ENCODE measurements around the gene LCE3A. TPM values are rescaled to one million over a fixed set of nuclear protein-coding genes. Genes with fewer than 3 reads are reported as not detected.

Gene LCE3A
- total and polyA plus RNA-seq, 2 experiments from 2014 or later = not detected

DNA sequence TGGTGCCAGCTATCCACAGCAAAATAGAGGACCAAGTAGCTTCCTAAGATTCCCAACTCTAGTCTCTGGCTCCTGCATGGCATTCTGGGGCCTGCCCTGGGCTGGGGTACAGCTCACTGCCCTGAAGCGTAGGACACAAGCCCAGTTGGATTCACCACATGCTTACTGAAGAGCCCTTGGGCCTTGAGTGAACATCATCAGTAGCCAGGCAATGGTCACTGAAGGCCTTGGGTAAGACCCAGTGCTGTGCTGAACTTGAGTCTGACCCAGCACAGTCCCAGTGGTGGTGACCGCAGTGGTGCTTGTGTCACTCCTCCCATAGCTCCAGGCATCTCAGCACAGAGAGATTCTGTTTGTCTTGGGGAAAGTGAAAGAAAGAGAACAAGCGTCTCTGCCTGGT is 7.7 kb upstream of the LCE3A start:
- no peak for DNase-seq (ENCODE audit: low spot score)
- H3K9me2 ChIP-seq (ENCODE audit: insufficient read depth) = peaks cover 12% of the 10 kb centered on the region
- Mint-ChIP-seq H3K4me1 (no peaks in the 10 kb centered on the region), H3K9me3 (peaks cover 19% of the 10 kb centered on the region), H3K4me3 (no peak overlapping the region), H3K27ac (no peak overlapping the region), H3K36me3 (ENCODE audit: low read depth) (no peaks in the 10 kb centered on the region; the same call in 2 of the 3 replicates), H3K27me3 (ENCODE audit: insufficient read depth, low read depth, poor library complexity) (no peaks in the 10 kb centered on the region)
- H3K27me3 ChIP-seq (ENCODE audit: insufficient read depth) = no peaks in the 10 kb centered on the region
- no peaks in the 10 kb centered on the region for H3K4me1 ChIP-seq (ENCODE audit: insufficient read depth)
- H3K4me3 ChIP-seq = no peak overlapping the region
- TF ChIP-seq CREB1 (CRISPR knock-in tag; IDR thresholded peaks at IDR 0.05; ENCODE audit: low read depth) (no peak), JUNB (IDR thresholded peaks at IDR 0.05; ENCODE audit: unreplicated experiment) (no peak), EZH2 (IDR thresholded peaks at IDR 0.05; ENCODE audit: low read depth, unreplicated experiment) (no peak), POLR2AphosphoS5 (IDR thresholded peaks at IDR 0.05; ENCODE audit: low read depth) (no peak), ZNF114 (CRISPR knock-in tag; IDR thresholded peaks at IDR 0.05) (no peak), NANOG (IDR thresholded peaks at IDR 0.05; ENCODE audit: borderline replicate concordance) (no peak)
- TF ChIP-seq, protein P1, sequence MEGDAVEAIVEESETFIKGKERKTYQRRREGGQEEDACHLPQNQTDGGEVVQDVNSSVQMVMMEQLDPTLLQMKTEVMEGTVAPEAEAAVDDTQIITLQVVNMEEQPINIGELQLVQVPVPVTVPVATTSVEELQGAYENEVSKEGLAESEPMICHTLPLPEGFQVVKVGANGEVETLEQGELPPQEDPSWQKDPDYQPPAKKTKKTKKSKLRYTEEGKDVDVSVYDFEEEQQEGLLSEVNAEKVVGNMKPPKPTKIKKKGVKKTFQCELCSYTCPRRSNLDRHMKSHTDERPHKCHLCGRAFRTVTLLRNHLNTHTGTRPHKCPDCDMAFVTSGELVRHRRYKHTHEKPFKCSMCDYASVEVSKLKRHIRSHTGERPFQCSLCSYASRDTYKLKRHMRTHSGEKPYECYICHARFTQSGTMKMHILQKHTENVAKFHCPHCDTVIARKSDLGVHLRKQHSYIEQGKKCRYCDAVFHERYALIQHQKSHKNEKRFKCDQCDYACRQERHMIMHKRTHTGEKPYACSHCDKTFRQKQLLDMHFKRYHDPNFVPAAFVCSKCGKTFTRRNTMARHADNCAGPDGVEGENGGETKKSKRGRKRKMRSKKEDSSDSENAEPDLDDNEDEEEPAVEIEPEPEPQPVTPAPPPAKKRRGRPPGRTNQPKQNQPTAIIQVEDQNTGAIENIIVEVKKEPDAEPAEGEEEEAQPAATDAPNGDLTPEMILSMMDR (conservative IDR thresholded peaks at IDR 0.05; ENCODE audit: low read depth in 2 of 2) = no peak
- TF ChIP-seq, protein P2, sequence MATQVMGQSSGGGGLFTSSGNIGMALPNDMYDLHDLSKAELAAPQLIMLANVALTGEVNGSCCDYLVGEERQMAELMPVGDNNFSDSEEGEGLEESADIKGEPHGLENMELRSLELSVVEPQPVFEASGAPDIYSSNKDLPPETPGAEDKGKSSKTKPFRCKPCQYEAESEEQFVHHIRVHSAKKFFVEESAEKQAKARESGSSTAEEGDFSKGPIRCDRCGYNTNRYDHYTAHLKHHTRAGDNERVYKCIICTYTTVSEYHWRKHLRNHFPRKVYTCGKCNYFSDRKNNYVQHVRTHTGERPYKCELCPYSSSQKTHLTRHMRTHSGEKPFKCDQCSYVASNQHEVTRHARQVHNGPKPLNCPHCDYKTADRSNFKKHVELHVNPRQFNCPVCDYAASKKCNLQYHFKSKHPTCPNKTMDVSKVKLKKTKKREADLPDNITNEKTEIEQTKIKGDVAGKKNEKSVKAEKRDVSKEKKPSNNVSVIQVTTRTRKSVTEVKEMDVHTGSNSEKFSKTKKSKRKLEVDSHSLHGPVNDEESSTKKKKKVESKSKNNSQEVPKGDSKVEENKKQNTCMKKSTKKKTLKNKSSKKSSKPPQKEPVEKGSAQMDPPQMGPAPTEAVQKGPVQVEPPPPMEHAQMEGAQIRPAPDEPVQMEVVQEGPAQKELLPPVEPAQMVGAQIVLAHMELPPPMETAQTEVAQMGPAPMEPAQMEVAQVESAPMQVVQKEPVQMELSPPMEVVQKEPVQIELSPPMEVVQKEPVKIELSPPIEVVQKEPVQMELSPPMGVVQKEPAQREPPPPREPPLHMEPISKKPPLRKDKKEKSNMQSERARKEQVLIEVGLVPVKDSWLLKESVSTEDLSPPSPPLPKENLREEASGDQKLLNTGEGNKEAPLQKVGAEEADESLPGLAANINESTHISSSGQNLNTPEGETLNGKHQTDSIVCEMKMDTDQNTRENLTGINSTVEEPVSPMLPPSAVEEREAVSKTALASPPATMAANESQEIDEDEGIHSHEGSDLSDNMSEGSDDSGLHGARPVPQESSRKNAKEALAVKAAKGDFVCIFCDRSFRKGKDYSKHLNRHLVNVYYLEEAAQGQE (IDR thresholded peaks at IDR 0.05; ENCODE audit: unreplicated experiment) = no peak
- 0 out of 2 replicates have a peak, but pooled peaks cover 4% of the 10 kb centered on the region for H3K36me3 ChIP-seq (ENCODE audit: insufficient read depth)
- no peak overlapping the region for H3K27ac ChIP-seq (ENCODE audit: low read depth)
- no peak overlapping the region for H2AFZ ChIP-seq
- ATAC-seq = no peak
- no peaks in the 10 kb centered on the region for H3K79me2 ChIP-seq (replicated peaks; ENCODE audit: insufficient read depth)
- no peaks in the 10 kb centered on the region for H3F3A ChIP-seq (replicated peaks; ENCODE audit: low read depth)
- no peak overlapping the region for H3K4me2 ChIP-seq
- H4K20me1 ChIP-seq (replicated peaks; ENCODE audit: insufficient read depth) = no peaks in the 10 kb centered on the region

DNA sequence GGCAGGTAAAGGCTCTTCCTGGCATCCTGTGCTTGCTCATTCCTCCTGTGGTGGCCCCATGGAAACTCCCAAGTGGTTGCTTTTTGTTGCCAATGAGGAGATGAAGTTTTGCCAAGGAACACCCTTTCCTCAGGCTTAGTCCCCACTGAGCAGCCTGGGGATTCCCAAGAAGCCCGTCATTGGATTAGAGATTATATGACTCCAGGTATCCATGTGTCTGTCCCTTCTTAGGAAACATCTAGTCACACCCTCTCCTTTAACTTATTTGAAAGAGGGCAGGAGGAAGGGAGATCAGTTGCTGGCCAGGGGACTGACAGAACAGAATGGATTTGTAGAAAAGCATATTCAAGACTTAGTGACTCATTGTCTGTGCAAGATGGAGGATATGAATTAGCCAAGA is 3.8 kb upstream of the LCE3A start:
- H3K27ac Mint-ChIP-seq = no peak overlapping the region
- Histone ChIP-seq H4K20me1 (replicated peaks; ENCODE audit: insufficient read depth) (no peaks in the 10 kb centered on the region), H2AFZ (no peak overlapping the region), H3K79me2 (replicated peaks; ENCODE audit: insufficient read depth) (no peaks in the 10 kb centered on the region), H3K27ac (ENCODE audit: low read depth) (no peak overlapping the region), H3K9me2 (ENCODE audit: insufficient read depth) (peaks cover 9% of the 10 kb centered on the region), H3K4me1 (ENCODE audit: insufficient read depth) (peaks cover 5% of the 10 kb centered on the region; the same call in 1 of the 2 replicates), H3K27me3 (ENCODE audit: insufficient read depth) (no peaks in the 10 kb centered on the region; the same call in 1 of the 2 replicates), H3K4me3 (no peak overlapping the region), H3K36me3 (ENCODE audit: insufficient read depth) (no peaks in the 10 kb centered on the region), H3K4me2 (no peak overlapping the region), H3F3A (replicated peaks; ENCODE audit: low read depth) (no peaks in the 10 kb centered on the region)
- ATAC-seq (no peak), DNase-seq (ENCODE audit: low spot score) (no peak)
- H3K4me1 Mint-ChIP-seq = no peaks in the 10 kb centered on the region; the same call in 2 of the 3 replicates
- peaks cover 4% of the 10 kb centered on the region for H3K27me3 Mint-ChIP-seq (ENCODE audit: insufficient read depth, low read depth, poor library complexity)
- H3K36me3 Mint-ChIP-seq (ENCODE audit: low read depth) = no peaks in the 10 kb centered on the region; the same call in 2 of the 3 replicates
- peaks cover 8% of the 10 kb centered on the region; the same call in 2 of the 3 replicates for H3K9me3 Mint-ChIP-seq
- H3K4me3 Mint-ChIP-seq = no peak overlapping the region
- no peak for TF ChIP-seq EZH2 (IDR thresholded peaks at IDR 0.05; ENCODE audit: low read depth, unreplicated experiment)
- no peak for TF ChIP-seq ZNF114 (CRISPR knock-in tag; IDR thresholded peaks at IDR 0.05)
- no peak for TF ChIP-seq STAT1 (IDR thresholded peaks at IDR 0.05; ENCODE audit: unreplicated experiment)
- TF ChIP-seq ZNF331 (CRISPR knock-in tag; IDR thresholded peaks at IDR 0.05; ENCODE audit: low read depth) = no peak
- TF ChIP-seq NANOG (IDR thresholded peaks at IDR 0.05; ENCODE audit: borderline replicate concordance) = no peak
- TF ChIP-seq, protein P3, sequence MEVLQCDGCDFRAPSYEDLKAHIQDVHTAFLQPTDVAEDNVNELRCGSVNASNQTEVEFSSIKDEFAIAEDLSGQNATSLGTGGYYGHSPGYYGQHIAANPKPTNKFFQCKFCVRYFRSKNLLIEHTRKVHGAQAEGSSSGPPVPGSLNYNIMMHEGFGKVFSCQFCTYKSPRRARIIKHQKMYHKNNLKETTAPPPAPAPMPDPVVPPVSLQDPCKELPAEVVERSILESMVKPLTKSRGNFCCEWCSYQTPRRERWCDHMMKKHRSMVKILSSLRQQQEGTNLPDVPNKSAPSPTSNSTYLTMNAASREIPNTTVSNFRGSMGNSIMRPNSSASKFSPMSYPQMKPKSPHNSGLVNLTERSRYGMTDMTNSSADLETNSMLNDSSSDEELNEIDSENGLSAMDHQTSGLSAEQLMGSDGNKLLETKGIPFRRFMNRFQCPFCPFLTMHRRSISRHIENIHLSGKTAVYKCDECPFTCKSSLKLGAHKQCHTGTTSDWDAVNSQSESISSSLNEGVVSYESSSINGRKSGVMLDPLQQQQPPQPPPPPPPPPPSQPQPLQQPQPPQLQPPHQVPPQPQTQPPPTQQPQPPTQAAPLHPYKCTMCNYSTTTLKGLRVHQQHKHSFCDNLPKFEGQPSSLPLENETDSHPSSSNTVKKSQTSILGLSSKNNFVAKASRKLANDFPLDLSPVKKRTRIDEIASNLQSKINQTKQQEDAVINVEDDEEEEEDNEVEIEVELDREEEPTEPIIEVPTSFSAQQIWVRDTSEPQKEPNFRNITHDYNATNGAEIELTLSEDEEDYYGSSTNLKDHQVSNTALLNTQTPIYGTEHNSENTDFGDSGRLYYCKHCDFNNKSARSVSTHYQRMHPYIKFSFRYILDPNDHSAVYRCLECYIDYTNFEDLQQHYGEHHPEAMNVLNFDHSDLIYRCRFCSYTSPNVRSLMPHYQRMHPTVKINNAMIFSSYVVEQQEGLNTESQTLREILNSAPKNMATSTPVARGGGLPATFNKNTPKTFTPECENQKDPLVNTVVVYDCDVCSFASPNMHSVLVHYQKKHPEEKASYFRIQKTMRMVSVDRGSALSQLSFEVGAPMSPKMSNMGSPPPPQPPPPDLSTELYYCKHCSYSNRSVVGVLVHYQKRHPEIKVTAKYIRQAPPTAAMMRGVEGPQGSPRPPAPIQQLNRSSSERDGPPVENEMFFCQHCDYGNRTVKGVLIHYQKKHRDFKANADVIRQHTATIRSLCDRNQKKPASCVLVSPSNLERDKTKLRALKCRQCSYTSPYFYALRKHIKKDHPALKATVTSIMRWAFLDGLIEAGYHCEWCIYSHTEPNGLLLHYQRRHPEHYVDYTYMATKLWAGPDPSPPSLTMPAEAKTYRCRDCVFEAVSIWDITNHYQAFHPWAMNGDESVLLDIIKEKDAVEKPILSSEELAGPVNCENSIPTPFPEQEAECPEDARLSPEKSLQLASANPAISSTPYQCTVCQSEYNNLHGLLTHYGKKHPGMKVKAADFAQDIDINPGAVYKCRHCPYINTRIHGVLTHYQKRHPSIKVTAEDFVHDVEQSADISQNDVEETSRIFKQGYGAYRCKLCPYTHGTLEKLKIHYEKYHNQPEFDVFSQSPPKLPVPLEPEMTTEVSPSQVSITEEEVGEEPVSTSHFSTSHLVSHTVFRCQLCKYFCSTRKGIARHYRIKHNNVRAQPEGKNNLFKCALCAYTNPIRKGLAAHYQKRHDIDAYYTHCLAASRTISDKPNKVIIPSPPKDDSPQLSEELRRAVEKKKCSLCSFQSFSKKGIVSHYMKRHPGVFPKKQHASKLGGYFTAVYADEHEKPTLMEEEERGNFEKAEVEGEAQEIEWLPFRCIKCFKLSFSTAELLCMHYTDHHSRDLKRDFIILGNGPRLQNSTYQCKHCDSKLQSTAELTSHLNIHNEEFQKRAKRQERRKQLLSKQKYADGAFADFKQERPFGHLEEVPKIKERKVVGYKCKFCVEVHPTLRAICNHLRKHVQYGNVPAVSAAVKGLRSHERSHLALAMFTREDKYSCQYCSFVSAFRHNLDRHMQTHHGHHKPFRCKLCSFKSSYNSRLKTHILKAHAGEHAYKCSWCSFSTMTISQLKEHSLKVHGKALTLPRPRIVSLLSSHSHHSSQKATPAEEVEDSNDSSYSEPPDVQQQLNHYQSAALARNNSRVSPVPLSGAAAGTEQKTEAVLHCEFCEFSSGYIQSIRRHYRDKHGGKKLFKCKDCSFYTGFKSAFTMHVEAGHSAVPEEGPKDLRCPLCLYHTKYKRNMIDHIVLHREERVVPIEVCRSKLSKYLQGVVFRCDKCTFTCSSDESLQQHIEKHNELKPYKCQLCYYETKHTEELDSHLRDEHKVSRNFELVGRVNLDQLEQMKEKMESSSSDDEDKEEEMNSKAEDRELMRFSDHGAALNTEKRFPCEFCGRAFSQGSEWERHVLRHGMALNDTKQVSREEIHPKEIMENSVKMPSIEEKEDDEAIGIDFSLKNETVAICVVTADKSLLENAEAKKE (CRISPR knock-in tag; IDR thresholded peaks at IDR 0.05) = no peak
